Muscle of back (tissue), 13 donors: ENCODE measurements around the gene ACE2. TPM values are rescaled to one million over a fixed set of nuclear protein-coding genes. Genes with fewer than 3 reads are reported as not detected.
"Not testable (repeated sequence)": the region's sequence is repeated elsewhere in the genome, so short reads cannot be mapped to it uniquely, and the experiment has no call there.

ENCODE experiments used
- DNase-seq, 3 donors: peaks; one replicate each; pipeline versions ENCODE4 v3.0.0 to v3.0.0-alpha.2; 2013
- long read RNA-seq, 9 donors: transcript quantifications; one replicate each; lab custom pipeline, GENCODE V29; 2026
- polyA plus RNA-seq, 10 donors: library from polyadenylated mRNA; unstranded; fragments of 120-200 nt; gene quantifications; one replicate each; pipeline ENCODE4 v1.2.1, GENCODE V29; 2013; ENCODE audit not compliant: insufficient read length in 10 of 10

ACE2 gene
- polyA plus RNA-seq: under 1 TPM in 3 of 10 donors, not detected in 7; 0.05 to 0.10 (median 0.09) TPM
- long read RNA-seq, donor 1: 0 reads
- long read RNA-seq, donor 2: 0 reads
- long read RNA-seq, donor 3: 0 reads
- long read RNA-seq, donor 4: 0 reads
- long read RNA-seq, donor 5: 0 reads
- long read RNA-seq, donor 6: 0 reads
- long read RNA-seq, donor 7: 0 reads
- long read RNA-seq, donor 8: 0 reads
- long read RNA-seq, donor 9: 0 reads

- DNase-seq: no peak
These were observed at the start of gene ACE2 for GRCh38 chrX:15600745-15601144. Gene ACE2, minus strand, starts transcription at chrX:15600960. Its CDS starts 49 bp downstream, at chrX:15600911.

- not testable (repeated sequence) for DNase-seq
These were observed 46.8 kb upstream of the ACE2 start for GRCh38 chrX:15647510-15647909.

GRCh38 chrX:15646543-15646942 lies 45.8 kb upstream of the ACE2 start:
- DNase-seq: no peak

GRCh38 chrX:15646031-15646430 lies 45.3 kb upstream of the ACE2 start:
- no peak for DNase-seq

GRCh38 chrX:15645266-15645665 lies 44.5 kb upstream of the ACE2 start:
- DNase-seq: no peak

- no peak for DNase-seq
These were observed 43.8 kb upstream of the ACE2 start for GRCh38 chrX:15644560-15644872.

- DNase-seq: no peak
These were observed 43.2 kb upstream of the ACE2 start for GRCh38 chrX:15643786-15644559.

- no peak for DNase-seq
These were observed 30.9 kb upstream of the ACE2 start for GRCh38 chrX:15631637-15632036.

- DNase-seq: peak in 1 of 3 donors; percentile 0
These were observed 22.3 kb upstream of the ACE2 start for GRCh38 chrX:15623054-15623453.

- DNase-seq: no peak
These were observed 18.4 kb upstream of the ACE2 start for GRCh38 chrX:15619053-15619755.

GRCh38 chrX:15617111-15617510 lies 16.4 kb upstream of the ACE2 start:
- DNase-seq: no peak

GRCh38 chrX:15616531-15616930 lies 15.8 kb upstream of the ACE2 start:
- DNase-seq: no peak

GRCh38 chrX:15607067-15607466 lies 6.3 kb upstream of the ACE2 start:
- DNase-seq: no peak

GRCh38 chrX:15606136-15606535 lies 5.4 kb upstream of the ACE2 start:
- no peak for DNase-seq

- no peak for DNase-seq
These were observed 4.5 kb upstream of the ACE2 start for GRCh38 chrX:15605226-15605625.

- DNase-seq: no peak
These were observed 2.0 kb upstream of the ACE2 start for GRCh38 chrX:15602761-15603160.

- no peak for DNase-seq
These were observed 1.2 kb upstream of the ACE2 start for GRCh38 chrX:15601932-15602331.

- no peak for DNase-seq
These were observed 711 bp downstream of the ACE2 start for GRCh38 chrX:15600049-15600448.

- no peak for DNase-seq
These were observed 1.3 kb downstream of the ACE2 start for GRCh38 chrX:15599461-15599860.

GRCh38 chrX:15598026-15598425 lies 2.7 kb downstream of the ACE2 start:
- no peak for DNase-seq

GRCh38 chrX:15594371-15594770 lies 6.4 kb downstream of the ACE2 start:
- no peak for DNase-seq

GRCh38 chrX:15579778-15580747 lies 20.7 kb downstream of the ACE2 start:
- DNase-seq: peak in 1 of 3 donors; percentile 5
